Measurements from ENCODE around the gene UAP1L1.
A peak's percentile ranks its signal among the peaks of the same experiment; 100 is the strongest.

UAP1L1 gene

GRCh38 chr9:137049544-137050449, 27.5 kb upstream of the UAP1L1 start:
- Histone ChIP-seq H3K27me3 (ENCODE audit: insufficient read depth, poor library complexity, severe bottlenecking) (peaks cover 56% of the 10 kb centered on the region), H3K4me3 (replicated peaks; ENCODE audit: insufficient read depth, low read length) (no peak overlapping the region), H3K27ac (replicated peaks) (no peak overlapping the region)
- TF ChIP-seq, protein P1, sequence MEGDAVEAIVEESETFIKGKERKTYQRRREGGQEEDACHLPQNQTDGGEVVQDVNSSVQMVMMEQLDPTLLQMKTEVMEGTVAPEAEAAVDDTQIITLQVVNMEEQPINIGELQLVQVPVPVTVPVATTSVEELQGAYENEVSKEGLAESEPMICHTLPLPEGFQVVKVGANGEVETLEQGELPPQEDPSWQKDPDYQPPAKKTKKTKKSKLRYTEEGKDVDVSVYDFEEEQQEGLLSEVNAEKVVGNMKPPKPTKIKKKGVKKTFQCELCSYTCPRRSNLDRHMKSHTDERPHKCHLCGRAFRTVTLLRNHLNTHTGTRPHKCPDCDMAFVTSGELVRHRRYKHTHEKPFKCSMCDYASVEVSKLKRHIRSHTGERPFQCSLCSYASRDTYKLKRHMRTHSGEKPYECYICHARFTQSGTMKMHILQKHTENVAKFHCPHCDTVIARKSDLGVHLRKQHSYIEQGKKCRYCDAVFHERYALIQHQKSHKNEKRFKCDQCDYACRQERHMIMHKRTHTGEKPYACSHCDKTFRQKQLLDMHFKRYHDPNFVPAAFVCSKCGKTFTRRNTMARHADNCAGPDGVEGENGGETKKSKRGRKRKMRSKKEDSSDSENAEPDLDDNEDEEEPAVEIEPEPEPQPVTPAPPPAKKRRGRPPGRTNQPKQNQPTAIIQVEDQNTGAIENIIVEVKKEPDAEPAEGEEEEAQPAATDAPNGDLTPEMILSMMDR (IDR thresholded peaks at IDR 0.05; ENCODE audit: insufficient read depth, low read length) = peak; percentile 35
- TF ChIP-seq SPI1 (IDR thresholded peaks at IDR 0.05; ENCODE audit: borderline replicate concordance, low read depth) = no peak
- DNase-seq (ENCODE audit: low read depth in 1 of 2, low spot score in 1 of 2) = peak in 1 of 2 experiments; percentile 66

DNA sequence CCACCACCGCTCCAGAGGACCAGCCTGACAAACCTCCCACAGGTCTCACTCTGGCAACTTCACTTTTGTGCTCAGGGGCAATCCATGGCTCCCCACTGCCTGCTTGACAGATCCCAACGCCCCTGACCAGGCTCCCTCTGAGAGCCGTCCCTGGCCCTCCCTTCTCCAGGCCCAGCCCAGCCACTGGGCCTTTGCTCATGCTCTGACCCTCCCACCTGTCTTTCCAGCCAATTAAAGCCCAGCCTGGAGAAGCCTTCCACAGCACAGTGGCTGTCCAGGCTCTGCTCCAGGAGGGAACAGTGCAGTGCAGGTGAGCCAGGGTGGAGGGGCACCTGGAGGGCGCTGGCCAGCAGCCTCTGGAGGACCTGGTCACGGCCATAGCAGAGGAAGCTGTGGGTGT, 26.7 kb upstream of the UAP1L1 start:
- no peak for DNase-seq (ENCODE audit: low read depth in 1 of 2, low spot score in 1 of 2)
- no peak for TF ChIP-seq SPI1 (IDR thresholded peaks at IDR 0.05; ENCODE audit: borderline replicate concordance, low read depth)
- TF ChIP-seq, protein P1 (IDR thresholded peaks at IDR 0.05; ENCODE audit: insufficient read depth, low read length) = no peak
- TF ChIP-seq POLR2AphosphoS5 (IDR thresholded peaks at IDR 0.05; ENCODE audit: low read depth) = no peak
- no peak for TF ChIP-seq GABPA (IDR thresholded peaks at IDR 0.05; ENCODE audit: low read depth)
- TF ChIP-seq, protein P2, sequence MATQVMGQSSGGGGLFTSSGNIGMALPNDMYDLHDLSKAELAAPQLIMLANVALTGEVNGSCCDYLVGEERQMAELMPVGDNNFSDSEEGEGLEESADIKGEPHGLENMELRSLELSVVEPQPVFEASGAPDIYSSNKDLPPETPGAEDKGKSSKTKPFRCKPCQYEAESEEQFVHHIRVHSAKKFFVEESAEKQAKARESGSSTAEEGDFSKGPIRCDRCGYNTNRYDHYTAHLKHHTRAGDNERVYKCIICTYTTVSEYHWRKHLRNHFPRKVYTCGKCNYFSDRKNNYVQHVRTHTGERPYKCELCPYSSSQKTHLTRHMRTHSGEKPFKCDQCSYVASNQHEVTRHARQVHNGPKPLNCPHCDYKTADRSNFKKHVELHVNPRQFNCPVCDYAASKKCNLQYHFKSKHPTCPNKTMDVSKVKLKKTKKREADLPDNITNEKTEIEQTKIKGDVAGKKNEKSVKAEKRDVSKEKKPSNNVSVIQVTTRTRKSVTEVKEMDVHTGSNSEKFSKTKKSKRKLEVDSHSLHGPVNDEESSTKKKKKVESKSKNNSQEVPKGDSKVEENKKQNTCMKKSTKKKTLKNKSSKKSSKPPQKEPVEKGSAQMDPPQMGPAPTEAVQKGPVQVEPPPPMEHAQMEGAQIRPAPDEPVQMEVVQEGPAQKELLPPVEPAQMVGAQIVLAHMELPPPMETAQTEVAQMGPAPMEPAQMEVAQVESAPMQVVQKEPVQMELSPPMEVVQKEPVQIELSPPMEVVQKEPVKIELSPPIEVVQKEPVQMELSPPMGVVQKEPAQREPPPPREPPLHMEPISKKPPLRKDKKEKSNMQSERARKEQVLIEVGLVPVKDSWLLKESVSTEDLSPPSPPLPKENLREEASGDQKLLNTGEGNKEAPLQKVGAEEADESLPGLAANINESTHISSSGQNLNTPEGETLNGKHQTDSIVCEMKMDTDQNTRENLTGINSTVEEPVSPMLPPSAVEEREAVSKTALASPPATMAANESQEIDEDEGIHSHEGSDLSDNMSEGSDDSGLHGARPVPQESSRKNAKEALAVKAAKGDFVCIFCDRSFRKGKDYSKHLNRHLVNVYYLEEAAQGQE (IDR thresholded peaks at IDR 0.05; ENCODE audit: insufficient replicate concordance, low read depth) = no peak
- H3K4me3 ChIP-seq (replicated peaks; ENCODE audit: insufficient read depth, low read length) = no peak overlapping the region
- peaks cover 52% of the 10 kb centered on the region for H3K27me3 ChIP-seq (ENCODE audit: insufficient read depth, poor library complexity, severe bottlenecking)
- H3K27ac ChIP-seq (replicated peaks) = no peak overlapping the region

DNA sequence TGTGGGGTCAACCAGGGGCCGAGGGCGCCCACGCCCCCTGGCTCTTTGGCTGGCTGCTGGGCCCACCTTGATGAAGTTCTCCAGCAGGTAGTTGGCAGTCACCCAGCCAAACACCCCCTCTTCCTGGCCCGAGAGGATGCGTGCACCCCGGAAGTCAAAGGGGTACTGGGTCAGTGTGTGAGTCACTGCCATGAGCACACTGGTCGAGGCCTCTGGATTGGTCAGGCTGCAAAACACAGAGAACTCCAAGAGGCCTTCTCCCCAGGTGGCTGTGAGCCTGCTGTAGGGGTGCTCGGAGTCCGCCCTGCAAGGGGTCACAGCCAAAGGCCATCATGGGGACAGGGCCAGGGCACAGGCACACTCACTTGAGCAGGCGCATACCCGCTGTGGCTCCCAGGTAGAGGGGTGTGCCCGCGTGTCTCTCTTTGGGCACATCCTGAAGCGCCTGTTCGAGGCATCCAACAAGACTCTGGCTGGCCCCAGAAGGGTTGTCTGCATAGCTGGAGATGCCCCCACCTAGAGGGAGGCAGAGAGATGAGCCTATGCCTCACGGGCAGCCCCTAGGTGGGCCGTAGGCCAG, 26.1 kb upstream of the UAP1L1 start:
- Histone ChIP-seq H3K27me3 (ENCODE audit: insufficient read depth, poor library complexity, severe bottlenecking) (peaks cover 50% of the 10 kb centered on the region), H3K4me3 (replicated peaks; ENCODE audit: insufficient read depth, low read length) (no peak overlapping the region), H3K27ac (replicated peaks) (no peak overlapping the region)
- TF ChIP-seq, protein P1 (IDR thresholded peaks at IDR 0.05; ENCODE audit: insufficient read depth, low read length) = no peak
- TF ChIP-seq GABPA (IDR thresholded peaks at IDR 0.05; ENCODE audit: low read depth) = no peak
- TF ChIP-seq, protein P2 (IDR thresholded peaks at IDR 0.05; ENCODE audit: insufficient replicate concordance, low read depth) = no peak
- TF ChIP-seq POLR2AphosphoS5 (IDR thresholded peaks at IDR 0.05; ENCODE audit: low read depth) = no peak
- no peak for TF ChIP-seq SPI1 (IDR thresholded peaks at IDR 0.05; ENCODE audit: borderline replicate concordance, low read depth)
- DNase-seq (ENCODE audit: low read depth in 1 of 2, low spot score in 1 of 2) = no peak

Data from HL-60 (cell line).